ENCODE data around the gene ZNF491.

ZNF491 gene

GRCh38 chr19:11798391-11799330, at the start of gene ZNF491:
Gene ZNF491, plus strand, starts transcription at chr19:11798523. Its CDS starts 7,431 bp downstream, at chr19:11805954.
- DNase-seq (ENCODE audit: low read depth): peak; percentile 83
- H3K4me3 ChIP-seq (ENCODE audit: control insufficient read depth, low read depth, low read length): peak within 1 kb of the TSS; percentile 78
- TF ChIP-seq CTCF (conservative IDR thresholded peaks at IDR 0.05; ENCODE audit: control insufficient read depth, insufficient read depth, low read depth, low read length): no peak

- no peak overlapping the region for H3K4me3 ChIP-seq (ENCODE audit: control insufficient read depth, low read depth, low read length)
- DNase-seq (ENCODE audit: low read depth): no peak
- TF ChIP-seq CTCF (conservative IDR thresholded peaks at IDR 0.05; ENCODE audit: control insufficient read depth, insufficient read depth, low read depth, low read length): no peak
Observed at GRCh38 chr19:11749751-11750150, 48.6 kb upstream of the ZNF491 start.

GRCh38 chr19:11752244-11752736, 46.0 kb upstream of the ZNF491 start:
- no peak overlapping the region for H3K4me3 ChIP-seq (ENCODE audit: control insufficient read depth, low read depth, low read length)
- no peak for DNase-seq (ENCODE audit: low read depth)
- TF ChIP-seq CTCF (conservative IDR thresholded peaks at IDR 0.05; ENCODE audit: control insufficient read depth, insufficient read depth, low read depth, low read length): no peak

GRCh38 chr19:11754663-11755062, 43.7 kb upstream of the ZNF491 start:
- DNase-seq (ENCODE audit: low read depth): no peak
- no peak for TF ChIP-seq CTCF (conservative IDR thresholded peaks at IDR 0.05; ENCODE audit: control insufficient read depth, insufficient read depth, low read depth, low read length)
- H3K4me3 ChIP-seq (ENCODE audit: control insufficient read depth, low read depth, low read length): no peak overlapping the region

GRCh38 chr19:11756965-11757364, 41.4 kb upstream of the ZNF491 start:
- TF ChIP-seq CTCF (conservative IDR thresholded peaks at IDR 0.05; ENCODE audit: control insufficient read depth, insufficient read depth, low read depth, low read length): no peak
- DNase-seq (ENCODE audit: low read depth): no peak
- no peak overlapping the region for H3K4me3 ChIP-seq (ENCODE audit: control insufficient read depth, low read depth, low read length)

GRCh38 chr19:11759805-11760204, 38.5 kb upstream of the ZNF491 start:
- no peak for DNase-seq (ENCODE audit: low read depth)
- no peak for TF ChIP-seq CTCF (conservative IDR thresholded peaks at IDR 0.05; ENCODE audit: control insufficient read depth, insufficient read depth, low read depth, low read length)
- no peak overlapping the region for H3K4me3 ChIP-seq (ENCODE audit: control insufficient read depth, low read depth, low read length)
